Measurements from ENCODE around the gene N4BP2. TPM values are rescaled to one million over a fixed set of nuclear protein-coding genes. Genes with fewer than 3 reads are reported as not detected.
"Not testable (repeated sequence)": the region's sequence is repeated elsewhere in the genome, so short reads cannot be mapped to it uniquely, and the experiment has no call there.

The N4BP2 gene
- 14.7 and 20.7 TPM in 2 replicates for total RNA-seq (2014; rRNA removed; shearing (Covaris generic); ENCODE audit: low replicate concordance)

DNA sequence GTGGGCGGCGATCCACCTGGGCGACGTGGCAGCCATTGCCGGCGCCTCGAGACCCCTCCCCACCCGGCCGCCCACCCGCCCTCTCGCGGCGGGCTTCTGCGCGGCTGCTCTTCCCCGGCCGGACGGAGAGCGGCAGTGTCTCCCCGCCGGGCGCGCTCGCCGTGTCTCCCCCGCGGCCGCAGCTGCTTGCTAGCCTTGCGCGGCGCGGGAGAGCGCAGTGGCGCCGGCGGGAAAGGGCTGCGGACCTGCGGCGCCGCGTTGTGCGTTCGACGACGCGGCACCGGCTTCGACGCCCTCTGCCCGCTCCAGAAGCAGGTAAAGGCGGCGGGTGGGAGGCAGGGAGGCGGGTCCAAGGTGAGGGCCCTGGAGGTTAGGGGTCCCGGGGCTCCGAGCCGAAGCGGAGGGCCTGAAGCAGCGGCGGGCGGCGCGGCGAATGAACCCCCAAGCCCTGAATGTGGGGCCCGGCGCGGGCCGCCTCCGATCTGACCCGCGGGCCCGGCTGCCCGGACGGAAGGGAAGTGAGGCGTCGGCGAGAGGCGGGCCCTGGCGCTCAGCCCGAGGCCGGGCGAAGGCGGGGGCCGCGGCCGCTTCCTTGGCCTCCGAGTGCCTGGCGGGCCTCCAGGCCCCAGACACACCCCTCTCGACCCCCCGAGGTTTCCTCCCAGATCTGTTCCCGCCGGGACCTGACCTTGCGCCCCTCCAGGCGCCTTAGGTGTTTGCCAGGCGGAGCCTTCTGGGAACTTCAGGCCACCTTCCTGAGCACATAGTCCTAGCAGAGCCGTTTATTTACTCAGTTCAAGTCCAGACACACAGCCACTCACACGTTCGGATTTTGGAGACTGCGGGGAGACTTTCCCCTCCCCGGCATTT, at the start of gene N4BP2:
Gene N4BP2, plus strand, starts transcription at position 135 of the 870 bp plus-strand sequence. CDS start 40,491 bp downstream, outside the sequence.
- peak within 1 kb of the TSS; percentile 81 for H3K27ac ChIP-seq (ENCODE audit: low read length)
- H3K79me2 ChIP-seq (ENCODE audit: low read length): peaks cover 29% of the 10 kb centered on the region
- H3K4me2 ChIP-seq (ENCODE audit: low read depth, low read length, poor library complexity, severe bottlenecking): peak within 1 kb of the TSS; percentile 86
- DNase-seq: peak; percentile 91
- H2AFZ ChIP-seq (ENCODE audit: low read length): peak within 1 kb of the TSS; percentile 85
- no peaks in the 10 kb centered on the region for H3K9me3 ChIP-seq (ENCODE audit: low read length)
- H4K20me1 ChIP-seq (ENCODE audit: insufficient read depth, low read depth, low read length): no peaks in the 10 kb centered on the region
- no peaks in the 10 kb centered on the region for H3K27me3 ChIP-seq (ENCODE audit: low read length)
- peak within 1 kb of the TSS; percentile 81 for H3K9ac ChIP-seq (ENCODE audit: low read length)
- peak within 1 kb of the TSS; percentile 70 for H3K4me3 ChIP-seq (ENCODE audit: low read length)
- no peaks in the 10 kb centered on the region for H3K9me2 ChIP-seq (replicated peaks; ENCODE audit: insufficient read depth, low read length)
- peaks cover 38% of the 10 kb centered on the region for H3K4me1 ChIP-seq (ENCODE audit: low read length)
- no peaks in the 10 kb centered on the region for H3K36me3 ChIP-seq (ENCODE audit: insufficient read depth, low read length)

DNA sequence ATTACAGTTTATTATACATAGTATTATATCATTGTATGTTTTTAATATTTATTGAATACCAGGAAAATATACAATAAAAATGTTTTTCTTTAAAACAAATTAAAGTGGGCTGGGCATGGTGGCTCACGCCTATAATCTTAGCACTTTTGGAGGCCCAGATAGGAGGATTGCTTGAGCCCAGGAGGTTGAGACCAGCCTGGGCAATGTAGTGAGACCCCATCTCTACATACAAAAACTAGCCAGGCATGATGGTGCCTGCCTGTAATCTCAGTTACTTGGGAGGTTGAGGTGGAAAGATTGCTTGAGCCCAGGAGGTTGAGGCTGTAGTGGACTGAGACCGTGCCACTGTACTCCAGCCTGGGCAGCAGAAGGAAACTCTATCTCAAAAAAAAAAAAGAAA, 40.6 kb upstream of the N4BP2 start:
- Histone ChIP-seq H3K9ac (ENCODE audit: low read length) (no peak overlapping the region), H3K4me2 (ENCODE audit: low read depth, low read length, poor library complexity, severe bottlenecking) (no peak overlapping the region), H3K4me3 (ENCODE audit: low read length) (no peak overlapping the region), H3K9me3 (ENCODE audit: low read length) (no peaks in the 10 kb centered on the region), H3K4me1 (ENCODE audit: low read length) (no peaks in the 10 kb centered on the region), H3K9me2 (replicated peaks; ENCODE audit: insufficient read depth, low read length) (no peaks in the 10 kb centered on the region), H2AFZ (ENCODE audit: low read length) (no peak overlapping the region), H3K27me3 (ENCODE audit: low read length) (no peaks in the 10 kb centered on the region), H4K20me1 (ENCODE audit: insufficient read depth, low read depth, low read length) (no peaks in the 10 kb centered on the region), H3K27ac (ENCODE audit: low read length) (no peak overlapping the region), H3K36me3 (ENCODE audit: insufficient read depth, low read length) (no peaks in the 10 kb centered on the region), H3K79me2 (ENCODE audit: low read length) (no peaks in the 10 kb centered on the region)
- no peak for DNase-seq

DNA sequence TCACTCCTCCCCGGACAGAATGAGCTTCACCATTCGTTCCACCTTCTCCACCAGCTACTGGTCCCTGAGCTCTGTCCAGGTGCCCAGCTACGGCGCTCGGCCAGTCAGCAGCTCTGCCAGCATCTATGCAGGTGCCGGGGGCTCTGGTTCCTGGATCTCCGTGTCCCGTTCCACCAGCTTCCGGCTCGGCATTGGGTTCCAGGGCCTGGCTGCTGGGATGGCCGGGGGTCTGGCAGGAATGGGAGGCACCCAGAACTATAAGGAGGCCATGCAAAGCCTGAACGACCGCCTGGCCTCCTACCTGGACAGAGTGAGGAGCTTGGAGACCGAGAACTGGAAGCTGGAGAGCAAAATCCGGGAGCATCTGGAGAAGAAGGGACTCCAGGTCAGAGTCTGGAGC, 36.4 kb upstream of the N4BP2 start:
- Histone ChIP-seq H3K79me2 (ENCODE audit: low read length) (no peaks in the 10 kb centered on the region), H3K4me2 (ENCODE audit: low read depth, low read length, poor library complexity, severe bottlenecking) (no peak overlapping the region), H3K36me3 (ENCODE audit: insufficient read depth, low read length) (no peaks in the 10 kb centered on the region), H3K27ac (ENCODE audit: low read length) (no peak overlapping the region), H4K20me1 (ENCODE audit: insufficient read depth, low read depth, low read length) (no peaks in the 10 kb centered on the region), H3K27me3 (ENCODE audit: low read length) (no peaks in the 10 kb centered on the region), H3K4me3 (ENCODE audit: low read length) (no peak overlapping the region), H3K9me3 (ENCODE audit: low read length) (no peaks in the 10 kb centered on the region), H3K9me2 (replicated peaks; ENCODE audit: insufficient read depth, low read length) (no peaks in the 10 kb centered on the region), H2AFZ (ENCODE audit: low read length) (no peak overlapping the region), H3K9ac (ENCODE audit: low read length) (no peak overlapping the region), H3K4me1 (ENCODE audit: low read length) (no peaks in the 10 kb centered on the region)
- DNase-seq: no peak

DNA sequence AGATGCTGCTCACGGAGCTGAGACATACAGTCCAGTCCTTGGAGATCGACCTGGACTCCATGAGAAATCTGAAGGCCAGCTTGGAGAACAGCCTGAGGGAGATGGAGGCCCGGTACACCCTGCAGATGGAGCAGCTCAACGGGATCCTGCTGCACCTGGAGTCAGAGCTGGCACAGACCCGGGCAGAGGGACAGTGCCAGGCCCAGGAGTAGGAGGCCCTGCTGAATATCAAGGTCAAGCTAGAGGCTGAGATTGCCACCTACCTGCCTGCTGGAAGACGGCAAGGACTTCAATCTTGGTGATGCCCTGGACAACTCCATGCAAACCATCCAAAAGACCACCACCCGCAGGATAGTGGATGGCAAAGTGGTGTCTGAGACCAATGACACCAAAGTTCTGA, 35.5 kb upstream of the N4BP2 start:
- not testable (repeated sequence) for H3K36me3 ChIP-seq (ENCODE audit: insufficient read depth, low read length); H3K79me2 ChIP-seq (ENCODE audit: low read length); H3K9ac ChIP-seq (ENCODE audit: low read length); H3K4me3 ChIP-seq (ENCODE audit: low read length); H3K4me1 ChIP-seq (ENCODE audit: low read length); H4K20me1 ChIP-seq (ENCODE audit: insufficient read depth, low read depth, low read length); DNase-seq; H3K9me3 ChIP-seq (ENCODE audit: low read length); H3K27ac ChIP-seq (ENCODE audit: low read length); H3K4me2 ChIP-seq (ENCODE audit: low read depth, low read length, poor library complexity, severe bottlenecking); H3K9me2 ChIP-seq (replicated peaks; ENCODE audit: insufficient read depth, low read length); H2AFZ ChIP-seq (ENCODE audit: low read length); H3K27me3 ChIP-seq (ENCODE audit: low read length)

DNA sequence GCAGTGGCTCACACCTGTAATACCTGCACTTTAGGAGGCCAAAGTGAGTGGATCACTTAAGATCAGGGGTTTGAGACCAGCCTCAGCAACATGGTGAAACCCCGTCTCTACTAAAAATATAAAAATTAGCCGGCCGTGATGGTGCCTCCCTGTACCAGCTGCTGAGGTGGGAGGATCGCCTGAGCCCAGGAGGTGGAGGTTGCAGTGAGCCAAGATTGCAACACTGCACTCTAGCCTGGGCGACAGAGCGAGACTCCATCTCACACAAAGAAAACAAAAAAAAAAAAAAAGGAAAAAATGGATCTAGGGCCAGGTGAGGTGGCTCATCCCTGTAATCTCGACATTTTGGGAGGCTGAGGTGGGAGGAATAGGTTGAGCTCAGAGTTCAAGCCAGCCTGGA, 32.6 kb upstream of the N4BP2 start:
- H3K4me2 ChIP-seq (ENCODE audit: low read depth, low read length, poor library complexity, severe bottlenecking); H3K9ac ChIP-seq (ENCODE audit: low read length); H3K9me2 ChIP-seq (replicated peaks; ENCODE audit: insufficient read depth, low read length); H2AFZ ChIP-seq (ENCODE audit: low read length); H3K9me3 ChIP-seq (ENCODE audit: low read length); H3K27me3 ChIP-seq (ENCODE audit: low read length); H3K4me3 ChIP-seq (ENCODE audit: low read length); DNase-seq; H3K36me3 ChIP-seq (ENCODE audit: insufficient read depth, low read length); H4K20me1 ChIP-seq (ENCODE audit: insufficient read depth, low read depth, low read length); H3K4me1 ChIP-seq (ENCODE audit: low read length); H3K27ac ChIP-seq (ENCODE audit: low read length); H3K79me2 ChIP-seq (ENCODE audit: low read length): not testable (repeated sequence)

DNA sequence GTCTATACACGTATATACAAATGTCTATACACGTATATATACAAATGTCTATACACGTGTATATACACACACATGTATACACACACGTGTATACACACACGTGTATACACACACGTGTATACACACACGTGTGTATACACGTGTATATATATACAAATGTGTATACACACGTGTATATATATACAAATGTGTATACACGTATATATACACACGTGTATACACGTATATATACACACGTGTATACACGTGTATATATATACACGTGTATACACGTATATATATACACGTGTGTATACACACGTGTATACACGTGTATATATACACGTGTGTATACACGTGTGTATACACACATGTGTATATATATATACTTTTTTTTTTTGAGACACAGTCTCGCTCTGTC, 23.9 kb upstream of the N4BP2 start:
- H3K27me3 ChIP-seq (ENCODE audit: low read length): no peaks in the 10 kb centered on the region
- no peaks in the 10 kb centered on the region for H3K36me3 ChIP-seq (ENCODE audit: insufficient read depth, low read length)
- H3K27ac ChIP-seq (ENCODE audit: low read length): no peak overlapping the region
- no peak overlapping the region for H3K4me3 ChIP-seq (ENCODE audit: low read length)
- DNase-seq: no peak
- H3K9me2 ChIP-seq (replicated peaks; ENCODE audit: insufficient read depth, low read length): no peaks in the 10 kb centered on the region
- no peaks in the 10 kb centered on the region for H4K20me1 ChIP-seq (ENCODE audit: insufficient read depth, low read depth, low read length)
- H3K4me1 ChIP-seq (ENCODE audit: low read length): no peaks in the 10 kb centered on the region
- no peak overlapping the region for H2AFZ ChIP-seq (ENCODE audit: low read length)
- H3K4me2 ChIP-seq (ENCODE audit: low read depth, low read length, poor library complexity, severe bottlenecking): no peak overlapping the region
- no peaks in the 10 kb centered on the region for H3K79me2 ChIP-seq (ENCODE audit: low read length)
- H3K9ac ChIP-seq (ENCODE audit: low read length): no peak overlapping the region
- no peaks in the 10 kb centered on the region for H3K9me3 ChIP-seq (ENCODE audit: low read length)

DNA sequence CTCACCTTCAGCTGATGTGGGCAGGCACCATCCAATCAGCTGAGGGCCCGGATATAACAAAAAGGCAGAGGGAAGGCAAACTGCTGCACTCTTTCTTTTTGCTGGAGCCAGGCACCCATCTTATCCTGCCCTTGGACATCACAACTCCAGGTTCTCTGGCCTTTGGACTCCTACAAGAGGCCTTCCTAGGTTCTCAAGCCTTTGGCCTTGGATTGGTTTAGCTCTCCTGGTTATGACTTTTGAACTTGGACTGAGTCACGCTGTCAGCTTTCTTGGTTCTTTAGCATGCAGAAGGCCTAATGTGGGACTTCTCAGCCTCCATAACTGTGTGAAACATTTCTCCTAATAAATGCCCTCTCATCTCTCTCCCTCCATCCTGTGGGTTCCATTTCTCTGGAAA, 23.0 kb upstream of the N4BP2 start:
- H3K36me3 ChIP-seq (ENCODE audit: insufficient read depth, low read length): no peaks in the 10 kb centered on the region
- DNase-seq: no peak
- H3K4me1 ChIP-seq (ENCODE audit: low read length): no peaks in the 10 kb centered on the region
- no peak overlapping the region for H3K27ac ChIP-seq (ENCODE audit: low read length)
- 0 out of 2 replicates have a peak overlapping the region, but pooled peaks have one; percentile 5 for H2AFZ ChIP-seq (ENCODE audit: low read length)
- no peaks in the 10 kb centered on the region for H3K27me3 ChIP-seq (ENCODE audit: low read length)
- no peaks in the 10 kb centered on the region for H3K9me3 ChIP-seq (ENCODE audit: low read length)
- H3K9me2 ChIP-seq (replicated peaks; ENCODE audit: insufficient read depth, low read length): no peaks in the 10 kb centered on the region
- no peak overlapping the region for H3K4me3 ChIP-seq (ENCODE audit: low read length)
- no peaks in the 10 kb centered on the region for H3K79me2 ChIP-seq (ENCODE audit: low read length)
- no peaks in the 10 kb centered on the region for H4K20me1 ChIP-seq (ENCODE audit: insufficient read depth, low read depth, low read length)
- H3K4me2 ChIP-seq (ENCODE audit: low read depth, low read length, poor library complexity, severe bottlenecking): no peak overlapping the region
- no peak overlapping the region for H3K9ac ChIP-seq (ENCODE audit: low read length)

DNA sequence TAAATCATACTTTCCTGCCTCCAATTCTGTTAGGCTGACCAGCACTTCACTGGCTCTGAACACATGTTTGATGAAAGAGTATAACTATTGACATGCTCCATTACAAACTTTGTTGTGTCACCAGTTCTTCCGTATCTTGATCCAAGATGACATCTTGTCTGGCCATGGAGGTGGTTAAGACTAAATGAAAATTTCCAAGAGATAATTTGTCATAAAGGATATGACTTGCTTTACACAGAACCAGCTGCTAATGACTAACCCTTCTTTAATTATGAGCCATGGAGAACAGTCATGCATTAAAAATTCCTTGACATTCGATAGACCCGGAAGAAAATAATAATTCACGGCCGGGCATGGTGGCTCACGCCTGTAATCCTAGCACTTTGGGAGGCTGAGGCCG, 17.7 kb upstream of the N4BP2 start:
- Histone ChIP-seq H3K9me2 (replicated peaks; ENCODE audit: insufficient read depth, low read length) (no peaks in the 10 kb centered on the region), H3K36me3 (ENCODE audit: insufficient read depth, low read length) (no peaks in the 10 kb centered on the region), H3K9me3 (ENCODE audit: low read length) (no peaks in the 10 kb centered on the region), H3K9ac (ENCODE audit: low read length) (no peak overlapping the region), H3K79me2 (ENCODE audit: low read length) (no peaks in the 10 kb centered on the region), H3K27me3 (ENCODE audit: low read length) (no peaks in the 10 kb centered on the region), H4K20me1 (ENCODE audit: insufficient read depth, low read depth, low read length) (no peaks in the 10 kb centered on the region), H3K27ac (ENCODE audit: low read length) (no peak overlapping the region), H3K4me2 (ENCODE audit: low read depth, low read length, poor library complexity, severe bottlenecking) (no peak overlapping the region), H3K4me3 (ENCODE audit: low read length) (no peak overlapping the region), H2AFZ (ENCODE audit: low read length) (no peak overlapping the region), H3K4me1 (ENCODE audit: low read length) (no peaks in the 10 kb centered on the region)
- no peak for DNase-seq

Measured in Karpas-422 (cell line).